ENCODE results near the gene KCNH3.

KCNH3 gene

DNA sequence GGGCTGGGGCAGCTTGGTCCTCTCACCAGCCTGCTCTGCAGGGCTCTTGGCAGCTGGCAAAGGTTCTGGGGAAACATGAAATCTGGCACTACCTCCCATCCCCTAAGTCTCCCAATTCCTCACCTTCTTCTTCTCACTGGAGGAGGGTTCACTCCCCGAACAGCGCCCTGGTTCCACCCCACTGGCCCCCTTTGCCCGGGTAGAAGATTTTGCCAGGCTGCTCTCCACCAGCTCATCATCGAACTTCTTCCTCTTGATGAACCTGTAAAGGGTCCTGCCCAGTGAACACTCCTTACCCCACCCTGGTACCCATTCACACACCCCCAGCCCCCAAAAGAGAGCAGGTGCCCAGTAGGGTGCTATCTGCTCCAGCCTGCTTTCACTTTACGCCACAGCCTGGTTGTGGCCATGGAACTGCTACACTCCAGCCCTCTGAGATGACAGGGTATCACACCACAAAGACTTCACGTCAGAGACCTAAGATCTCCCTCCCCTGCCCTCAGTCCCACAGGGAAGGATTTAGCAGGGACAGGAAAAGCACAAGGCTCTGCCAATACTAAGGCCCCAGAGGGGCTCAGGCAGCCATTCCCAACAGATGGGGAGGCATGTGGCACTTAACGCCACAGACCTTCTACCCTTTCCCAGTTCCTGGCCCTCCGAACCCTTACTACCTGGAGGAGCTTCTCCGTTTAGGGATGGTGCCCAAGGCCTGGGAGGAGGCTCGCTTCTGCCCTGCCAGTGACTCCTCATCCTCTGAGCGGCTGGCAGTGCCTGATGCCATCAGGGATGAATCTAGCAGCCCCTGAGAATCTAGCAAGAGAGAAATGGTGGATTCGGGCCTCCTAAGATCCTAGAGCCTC is 26.8 kb downstream of the KCNH3 start:
- no peak for DNase-seq

DNA sequence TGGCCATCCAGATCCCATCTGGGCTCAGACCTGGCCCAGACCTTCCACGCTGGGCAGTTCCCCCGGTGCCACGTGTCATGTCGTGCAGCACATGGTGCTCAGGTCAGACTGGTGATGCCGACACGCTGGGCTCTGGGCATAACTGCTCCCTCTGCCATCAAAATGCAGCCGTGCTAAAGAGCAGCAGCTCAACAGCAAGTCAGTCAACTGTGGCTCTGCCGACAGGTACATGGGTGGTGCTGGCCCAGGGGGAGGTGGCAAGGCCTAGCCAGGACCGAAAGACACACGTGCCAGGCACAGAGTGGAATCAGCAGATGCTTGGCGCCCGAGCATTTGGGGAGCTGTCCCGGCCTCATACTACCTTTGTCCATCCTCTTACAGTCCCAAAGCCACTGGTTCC is 27.5 kb downstream of the KCNH3 start:
- DNase-seq: no peak

DNA sequence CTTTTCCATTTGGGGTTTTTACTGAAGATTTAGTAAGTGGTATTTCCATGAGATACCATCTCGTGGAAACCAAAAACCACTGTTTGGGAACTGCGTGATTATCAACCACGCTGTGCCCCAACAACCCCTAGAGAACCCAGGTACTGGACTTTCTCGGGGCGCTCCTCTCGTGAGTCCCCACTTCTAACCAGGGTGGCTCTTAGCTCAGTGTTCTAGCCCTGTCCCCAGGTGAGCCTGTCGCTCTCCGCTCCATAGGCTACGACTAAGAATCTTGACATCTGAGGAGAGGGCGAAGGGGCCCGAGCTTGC is 28.4 kb downstream of the KCNH3 start:
- no peak for DNase-seq

DNA sequence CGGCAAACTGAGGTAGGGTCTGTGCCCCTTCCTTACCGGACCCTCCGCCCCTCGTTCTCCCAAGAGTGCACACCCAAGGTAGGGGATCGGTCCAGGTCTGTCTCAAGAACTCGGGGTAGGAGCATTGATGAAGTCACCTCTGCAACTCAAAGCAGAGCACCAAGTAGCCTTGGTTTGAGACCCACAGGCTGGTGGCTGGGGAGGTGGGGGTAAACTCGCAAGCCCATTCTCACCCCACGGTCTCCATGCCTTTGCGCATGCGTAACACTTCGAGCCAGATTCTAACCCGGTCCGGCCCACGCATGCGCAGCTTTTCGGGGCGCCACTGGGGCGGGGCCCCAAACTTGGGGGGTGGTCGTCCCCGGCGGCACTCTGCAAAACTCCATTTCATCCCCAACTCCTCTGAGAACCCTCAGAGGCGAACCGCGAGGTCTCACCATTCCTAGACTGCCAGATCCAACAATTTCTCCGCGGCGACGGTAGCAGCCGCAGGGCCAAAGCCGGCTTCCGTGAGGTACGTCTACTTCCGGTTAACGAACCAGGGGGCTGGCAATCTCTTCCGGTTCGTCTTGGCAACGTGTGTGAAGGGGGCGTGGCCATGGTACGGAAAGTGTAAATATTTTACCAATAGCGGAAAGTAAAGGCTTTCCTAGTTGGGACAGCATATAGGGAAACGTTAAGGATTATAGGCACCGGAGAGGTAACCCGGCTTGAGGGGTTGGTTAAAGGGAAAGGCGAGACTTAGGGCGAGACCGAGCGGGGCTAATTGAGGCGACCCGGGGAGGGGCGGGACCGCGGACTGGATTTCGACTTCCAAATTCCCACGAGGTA is 29.0 kb downstream of the KCNH3 start, which contains the start of gene MCRS1:
TSS of gene MCRS1 (minus strand) at position 532 of the 831 bp plus-strand sequence. CDS start 1,411 bp downstream, outside the sequence.
- DNase-seq: peak; percentile 85

DNA sequence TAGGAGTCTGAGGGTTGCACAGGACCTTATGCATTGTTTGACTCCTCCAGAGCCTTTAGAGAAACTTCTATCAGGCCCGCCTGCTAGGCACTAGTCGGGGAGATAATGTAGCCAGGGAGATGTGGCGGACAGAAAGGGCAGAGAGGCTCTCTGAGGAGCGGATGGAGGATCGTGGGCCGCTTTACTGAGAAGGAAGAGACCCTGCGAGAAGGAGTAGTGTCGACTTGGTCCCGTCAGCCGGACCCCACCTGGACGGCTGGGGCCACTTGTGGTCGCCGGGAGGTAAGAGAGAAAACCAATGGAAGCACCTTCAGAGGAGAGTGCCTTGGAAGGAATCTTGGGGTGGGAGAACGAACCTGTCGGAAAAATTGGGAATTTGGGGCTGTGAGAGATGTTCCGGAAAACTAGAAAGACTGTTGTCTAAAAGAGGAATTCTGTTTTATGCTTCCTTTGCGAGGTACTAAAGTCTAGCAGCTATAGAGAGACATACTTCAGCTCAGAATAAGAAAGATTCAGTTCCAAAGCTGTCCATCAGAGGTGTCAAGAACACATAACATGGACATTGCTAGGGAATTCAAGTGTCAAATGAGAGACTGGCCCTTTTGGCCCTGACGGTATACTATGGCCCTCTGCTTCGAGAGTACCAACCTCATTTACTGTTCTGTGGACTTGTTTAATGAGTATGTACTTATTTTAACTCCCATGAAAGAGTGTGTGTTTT is 29.8 kb downstream of the KCNH3 start:
- DNase-seq: no peak

DNA sequence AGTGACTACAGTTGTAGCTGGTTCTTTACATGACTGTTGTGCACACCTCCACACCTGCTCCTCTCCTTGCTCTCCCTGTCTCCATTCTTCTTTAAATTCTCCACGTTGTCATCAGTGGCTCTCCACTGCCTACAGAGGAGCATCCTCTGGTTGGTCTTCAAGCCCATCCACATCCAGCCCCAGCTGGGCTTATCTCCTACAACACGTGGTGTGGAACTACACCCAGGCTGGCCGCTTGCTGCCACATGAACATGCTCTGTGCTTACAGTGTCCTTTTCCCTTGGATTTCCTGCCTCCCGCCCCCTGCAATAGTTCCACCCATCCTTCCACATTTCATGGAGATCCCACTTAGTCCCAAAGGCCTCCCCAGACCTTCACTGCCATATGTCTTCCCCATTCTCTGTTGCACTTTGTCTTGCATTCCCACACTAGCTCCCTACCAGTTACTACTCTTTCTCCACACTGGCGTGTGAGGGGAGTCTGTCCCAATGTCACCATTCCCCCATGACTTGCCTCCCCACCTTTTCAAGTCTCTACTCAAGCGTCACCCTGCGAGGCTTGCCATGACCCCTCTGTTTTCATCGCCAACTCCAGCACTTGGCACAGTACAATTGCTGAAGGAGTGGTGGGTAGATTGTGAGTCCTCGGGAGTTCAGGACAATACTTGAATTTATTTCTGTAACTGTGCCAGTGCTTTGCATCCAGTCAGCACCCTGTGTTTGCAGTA is 38.9 kb downstream of the KCNH3 start:
- no peak for DNase-seq

DNA sequence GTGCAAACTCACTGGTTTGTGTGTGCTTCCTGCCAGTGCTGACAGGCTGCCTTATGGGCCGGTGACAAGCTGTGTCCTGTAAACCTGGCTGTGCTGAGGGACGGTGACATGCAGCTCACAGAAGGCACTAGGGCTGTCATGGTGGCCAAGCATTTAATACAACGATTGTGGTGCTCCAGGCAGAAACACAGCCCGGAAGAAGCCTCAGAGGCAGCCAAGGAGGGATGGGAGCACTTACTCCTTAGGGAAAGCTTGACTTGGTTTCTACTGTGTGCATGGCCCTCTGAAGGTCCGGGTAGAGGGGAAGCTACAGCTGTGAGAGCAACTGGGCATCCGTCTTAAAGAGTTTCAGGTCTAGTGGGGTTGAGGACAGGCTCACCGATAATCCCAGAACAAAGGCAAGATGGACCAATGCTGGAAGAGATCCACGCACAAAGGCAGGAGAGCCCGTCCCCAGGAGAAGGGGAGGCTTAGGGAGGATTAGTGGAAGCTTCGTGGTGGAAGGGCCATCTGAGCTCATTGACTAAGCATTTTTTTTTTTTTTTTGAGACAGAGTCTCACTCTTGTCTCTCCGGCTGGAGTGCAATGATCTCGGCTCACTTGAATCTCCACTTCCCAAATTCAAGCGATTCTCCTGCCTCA is 39.8 kb downstream of the KCNH3 start:
- no peak for DNase-seq

DNA sequence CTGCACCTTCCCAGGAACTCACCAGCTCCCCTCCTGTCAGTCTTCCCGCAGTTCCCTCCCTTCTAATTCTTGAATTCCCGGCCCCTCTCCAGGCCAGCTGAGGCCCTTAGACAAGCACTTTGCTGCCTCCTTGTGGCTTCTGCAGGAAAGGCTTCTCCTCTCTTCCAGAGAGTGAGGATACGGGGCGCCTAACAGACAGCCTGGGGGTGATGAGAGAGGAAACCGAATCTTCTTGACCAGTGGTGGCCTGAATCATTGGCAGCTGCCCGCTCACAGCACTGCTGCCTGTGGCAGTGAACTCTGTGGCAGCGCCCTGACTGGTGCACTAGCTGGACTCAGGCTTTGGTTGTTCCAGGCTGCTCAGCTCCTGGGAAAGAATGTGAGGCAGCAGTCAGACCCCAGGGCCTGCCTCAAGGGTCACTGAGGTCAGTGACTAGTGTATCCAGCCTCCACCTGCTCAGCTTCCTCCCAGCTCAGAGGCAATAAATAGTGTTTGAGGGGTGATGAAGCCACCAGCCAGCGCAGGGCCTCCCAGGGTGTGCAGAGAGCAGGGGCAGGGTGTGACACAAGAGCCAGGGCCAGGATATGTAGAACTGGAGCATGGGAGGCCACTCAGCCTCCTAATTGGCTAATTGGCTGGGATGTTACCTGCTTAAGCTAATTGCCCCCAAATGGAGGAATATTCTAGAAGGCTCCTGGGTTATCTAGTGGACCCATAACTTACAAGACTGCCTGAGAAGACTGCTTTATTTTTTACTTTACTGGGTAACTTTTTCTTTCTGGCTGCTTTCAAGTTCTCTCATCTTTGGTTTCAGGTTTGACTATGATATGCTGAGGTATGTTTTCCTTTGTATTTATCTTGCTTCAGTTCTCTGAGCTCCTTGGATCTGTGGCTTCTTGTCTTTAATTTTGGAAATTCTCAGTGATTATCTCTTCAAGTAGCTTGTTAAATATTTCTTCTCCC is 42.0 kb downstream of the KCNH3 start:
- peak; percentile 77 for DNase-seq

DNA sequence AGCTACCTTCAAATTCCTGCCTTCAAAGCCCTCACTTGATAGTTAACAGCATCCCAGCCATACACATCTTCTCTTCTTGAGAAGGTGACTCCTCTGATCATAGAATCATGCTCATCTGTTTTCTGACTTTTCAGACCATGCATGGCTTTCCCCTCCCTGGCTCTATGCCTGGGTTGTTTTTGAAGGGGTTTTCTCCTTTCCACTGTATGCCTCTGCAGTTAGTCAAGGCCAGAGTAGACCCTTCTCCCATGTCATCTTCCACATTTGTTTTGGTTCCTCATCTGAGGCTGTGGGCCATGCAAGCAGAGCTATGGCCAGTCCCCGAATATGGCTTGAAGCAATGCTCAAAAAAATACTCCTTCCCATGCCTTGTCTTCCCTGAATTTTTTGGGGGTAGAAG is 43.4 kb downstream of the KCNH3 start:
- no peak for DNase-seq

DNA sequence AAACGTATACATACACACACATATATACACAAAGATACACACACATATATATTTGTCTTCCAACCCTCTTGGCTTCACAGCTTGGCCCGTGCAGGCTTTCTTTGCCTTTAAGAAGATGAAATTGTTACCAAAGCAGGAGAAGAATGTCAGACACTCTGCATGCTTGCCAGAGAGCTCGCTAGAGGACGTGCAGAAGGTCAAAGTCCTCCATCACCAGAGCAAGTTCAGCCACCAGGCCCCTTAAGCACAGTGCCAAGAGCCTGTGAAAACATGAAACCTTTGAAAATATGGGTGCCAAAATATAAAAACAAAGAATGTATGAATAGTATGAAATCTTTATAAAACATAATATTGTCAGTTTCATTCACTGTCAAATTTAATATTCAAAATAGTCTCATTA is 44.0 kb downstream of the KCNH3 start:
- DNase-seq: no peak

DNA sequence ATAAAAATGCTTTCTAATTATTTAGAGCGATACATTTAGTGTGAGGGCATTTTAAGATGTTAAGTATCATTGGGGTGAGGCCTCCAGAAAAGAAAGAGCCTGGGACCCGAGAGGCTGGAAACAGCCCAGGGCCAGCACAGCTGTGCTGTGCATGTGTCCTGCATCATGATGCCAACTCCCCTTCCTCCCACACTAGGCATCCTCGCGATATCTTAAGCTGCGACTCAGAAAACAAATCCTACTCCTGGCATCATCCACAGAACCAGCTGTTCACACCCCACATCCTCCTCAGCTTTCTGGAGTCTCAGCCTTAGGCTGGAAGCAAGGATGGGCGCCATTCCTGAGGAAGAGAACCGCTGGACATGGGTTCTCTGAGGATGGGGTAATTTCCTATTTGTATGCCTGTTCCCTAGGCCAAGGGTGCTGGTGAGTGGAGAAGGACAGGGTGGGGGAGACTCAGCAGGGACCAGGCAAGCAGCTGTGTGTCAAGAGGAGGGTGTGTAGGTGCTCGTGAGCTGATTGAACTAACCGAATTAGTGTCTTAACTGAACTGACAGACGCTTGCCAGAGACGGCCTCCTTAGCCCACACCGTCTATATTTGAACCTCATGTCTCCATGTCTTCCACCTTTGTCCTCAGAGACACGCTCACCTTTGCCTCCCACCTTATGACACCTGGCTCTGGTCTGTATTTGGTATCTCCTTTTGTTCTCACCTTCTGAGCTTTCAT is 44.7 kb downstream of the KCNH3 start:
- DNase-seq: no peak

DNA sequence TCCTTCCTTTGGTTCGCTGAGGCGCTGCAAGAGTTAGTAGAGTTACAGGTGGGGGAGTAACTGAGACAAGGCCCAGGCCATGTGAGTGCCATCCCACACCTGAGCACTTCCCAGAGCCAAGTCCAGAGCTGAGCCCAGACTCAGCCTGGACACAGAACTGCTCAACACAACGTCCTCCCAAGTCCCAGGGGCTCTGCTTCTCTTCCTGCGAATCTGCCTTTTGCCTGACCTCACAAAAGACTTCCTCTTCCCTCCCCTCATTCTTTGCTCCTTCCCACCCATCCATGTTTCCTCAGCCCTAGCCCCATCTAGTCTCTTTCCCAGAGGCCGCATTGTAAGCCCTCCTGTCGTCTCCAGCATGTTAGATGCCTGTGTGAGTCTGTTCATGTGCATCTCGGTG is 45.8 kb downstream of the KCNH3 start:
- no peak for DNase-seq

DNA sequence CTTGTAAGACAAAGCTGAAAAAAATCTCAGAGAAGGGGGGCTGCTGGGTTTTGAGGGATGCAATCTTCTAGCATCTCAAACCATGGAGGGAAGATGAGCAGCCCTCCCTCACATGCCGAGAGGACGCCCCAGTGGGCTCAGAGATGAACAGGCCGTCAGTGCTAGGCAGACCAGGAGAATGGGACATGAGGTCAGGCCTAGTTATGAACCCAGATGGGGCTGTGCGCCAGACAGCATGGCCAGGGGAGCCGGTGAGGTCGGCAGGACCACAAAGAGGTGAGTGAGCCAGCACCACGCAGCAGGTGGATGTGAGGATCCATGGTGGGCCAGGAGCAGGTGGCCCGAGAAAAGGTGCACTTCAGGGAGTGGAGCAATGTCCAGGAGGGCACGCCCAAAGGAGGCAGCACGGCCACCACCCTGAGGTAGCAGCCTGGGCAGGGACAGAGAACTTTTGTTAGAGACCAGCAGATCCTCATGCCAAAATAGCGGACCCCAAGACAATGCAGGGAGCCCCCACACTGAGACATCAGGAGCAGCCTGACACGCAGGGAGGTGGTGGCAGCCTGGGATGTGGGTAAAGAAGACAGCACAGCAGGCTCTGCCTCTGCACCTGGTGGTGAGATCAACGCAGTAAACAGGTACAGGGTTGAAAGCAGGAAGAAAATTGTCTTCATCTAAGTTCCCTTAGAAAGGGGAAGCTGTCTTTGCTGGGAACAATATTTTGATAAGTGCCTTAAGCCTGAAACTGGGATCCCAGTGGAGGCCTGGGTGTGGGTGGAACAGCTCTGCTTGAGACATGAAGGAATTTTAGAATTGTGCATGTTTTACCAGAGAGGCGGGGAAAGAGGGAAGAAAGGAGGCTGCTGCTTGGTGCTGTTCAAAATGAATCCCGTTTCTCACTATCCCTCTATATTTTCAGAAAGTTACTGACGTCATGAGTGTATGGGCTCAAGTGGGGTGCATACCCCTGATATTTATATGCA is 46.9 kb downstream of the KCNH3 start:
- no peak for DNase-seq

DNA sequence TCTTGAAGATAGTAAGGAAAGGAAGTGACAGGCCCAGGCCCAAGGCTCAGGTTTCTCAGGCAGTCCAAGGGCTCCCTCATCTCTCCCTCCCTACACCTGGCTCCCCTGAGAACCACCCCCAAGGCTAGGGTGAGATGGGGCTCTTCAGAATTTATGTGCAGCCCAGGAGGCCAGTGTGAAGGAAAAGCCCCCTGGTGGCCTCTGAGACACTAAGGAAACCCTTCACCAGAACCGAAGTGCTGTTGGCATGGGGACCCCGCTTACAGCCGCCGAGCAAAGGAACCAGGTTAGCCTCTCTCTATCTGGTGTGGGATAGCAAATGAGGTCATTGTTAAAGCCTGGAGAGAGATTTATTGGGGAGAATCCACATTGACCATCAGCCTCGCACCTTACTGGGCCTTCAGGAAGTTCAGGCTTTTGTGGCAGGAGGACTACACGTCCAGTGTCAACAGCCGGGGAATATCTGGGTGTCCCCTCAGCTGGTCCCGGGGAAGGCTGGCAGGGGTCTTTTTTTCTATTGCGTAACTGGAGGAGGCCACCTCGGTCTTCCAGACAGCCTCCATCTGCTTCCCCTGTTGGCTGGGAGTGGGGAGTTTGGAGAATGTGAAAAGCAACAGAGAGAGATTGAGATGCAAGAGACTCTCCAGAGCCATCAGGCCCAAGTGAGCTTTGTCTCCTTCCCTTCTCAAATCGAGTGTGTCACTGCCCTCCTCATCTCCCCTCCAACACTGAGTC is 48.5 kb downstream of the KCNH3 start:
- no peak for DNase-seq

DNA sequence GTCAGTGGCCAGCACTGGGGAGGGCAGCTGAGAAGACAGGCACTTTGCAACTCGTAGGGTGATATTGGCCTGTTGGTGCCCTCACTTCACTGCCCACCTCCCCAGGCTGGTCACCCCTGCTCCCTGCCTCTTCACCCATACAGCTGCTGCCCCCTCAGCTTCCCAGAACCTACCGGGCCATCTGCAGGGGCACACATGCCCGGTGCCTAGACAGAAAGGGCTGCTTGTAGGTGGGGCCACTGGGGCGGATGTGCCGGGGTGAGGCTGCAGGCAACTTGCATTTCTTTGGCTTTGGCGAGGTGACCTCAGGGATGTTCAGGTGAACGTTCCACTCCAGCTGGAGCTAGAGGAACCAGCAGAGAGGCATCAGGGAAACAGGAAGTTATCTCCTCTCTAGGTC is 49.5 kb downstream of the KCNH3 start:
- no peak for DNase-seq

DNA sequence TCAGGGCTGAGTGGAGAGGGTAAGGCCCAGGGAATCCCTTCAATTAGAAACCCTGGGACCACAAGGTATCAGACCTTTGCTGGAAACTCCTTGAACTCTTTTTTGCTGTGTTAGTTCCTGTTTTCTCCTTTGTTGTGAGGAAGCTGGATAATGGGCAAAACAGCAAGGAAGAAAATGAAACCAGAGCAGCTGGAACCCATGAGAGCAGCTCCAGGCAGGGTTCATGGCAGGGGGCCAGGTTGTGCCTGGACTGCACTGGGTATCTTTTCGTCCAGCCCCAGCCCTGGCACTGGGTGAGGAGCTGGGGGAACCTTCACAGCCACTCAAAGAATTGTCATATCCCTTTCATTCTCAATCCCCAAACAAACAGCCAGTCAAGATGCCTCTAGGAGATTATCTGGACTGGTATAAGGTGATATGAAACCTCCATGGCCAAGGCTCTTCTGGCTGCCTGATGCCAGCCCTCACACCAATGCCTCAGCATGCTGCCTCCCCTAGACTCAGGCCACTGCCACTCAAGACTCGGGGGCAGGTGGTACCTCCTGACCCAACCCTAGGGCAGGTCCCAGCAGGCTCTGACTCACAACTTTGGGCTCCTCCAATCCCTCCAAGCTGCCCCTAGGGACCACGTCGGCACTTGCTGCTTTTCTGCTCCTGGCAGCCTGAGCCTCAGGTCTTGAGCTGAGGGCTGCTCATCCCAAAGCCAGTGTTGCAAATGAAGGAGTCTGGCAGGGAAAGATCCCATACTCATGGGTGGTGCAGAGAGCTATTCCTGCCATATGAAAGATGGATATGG is 50.1 kb downstream of the KCNH3 start:
- DNase-seq: peak; percentile 70

DNA sequence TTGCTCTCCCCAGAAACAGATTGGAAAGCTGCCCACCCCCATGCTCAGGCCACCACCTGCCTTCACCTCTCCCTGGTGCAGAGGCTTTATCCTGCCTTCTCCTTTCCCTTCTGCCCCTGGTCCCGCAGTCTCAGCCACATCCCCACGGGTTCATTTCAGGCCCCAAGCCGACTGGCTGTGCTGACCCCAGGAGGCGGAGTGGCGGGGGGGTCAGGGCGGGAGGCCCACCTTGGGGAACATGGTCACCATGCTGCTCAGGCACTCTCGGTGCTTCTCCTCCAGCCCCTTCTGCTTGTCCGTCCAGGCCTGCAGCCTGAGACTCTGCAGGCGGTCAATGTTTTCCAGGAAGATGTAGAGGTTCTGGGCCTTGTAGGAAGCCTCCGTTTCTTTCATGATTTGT is 59.7 kb downstream of the KCNH3 start:
- DNase-seq: no peak

DNA sequence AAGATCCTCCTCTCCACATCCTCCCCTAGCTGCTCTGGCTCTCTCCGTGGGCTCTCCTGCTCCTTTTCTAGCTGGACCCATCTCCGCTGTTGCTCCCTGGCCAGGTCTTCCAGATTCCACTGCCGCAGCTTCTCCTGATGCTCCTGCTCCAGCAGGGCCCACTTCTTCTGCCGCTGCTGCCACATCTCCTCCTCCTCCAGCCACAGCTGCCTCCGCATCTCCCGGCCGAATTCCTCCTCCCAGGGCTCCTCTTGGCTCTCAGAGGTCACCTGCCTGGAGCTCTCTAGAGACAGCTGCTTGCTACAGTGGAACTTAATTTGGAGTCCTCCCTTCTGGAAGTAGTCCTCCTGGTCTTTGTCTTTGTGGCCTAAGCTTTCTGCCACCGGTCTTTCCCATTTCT is 61.1 kb downstream of the KCNH3 start:
- no peak for DNase-seq
